ENCODE measurements around the gene KITLG.

DNA sequence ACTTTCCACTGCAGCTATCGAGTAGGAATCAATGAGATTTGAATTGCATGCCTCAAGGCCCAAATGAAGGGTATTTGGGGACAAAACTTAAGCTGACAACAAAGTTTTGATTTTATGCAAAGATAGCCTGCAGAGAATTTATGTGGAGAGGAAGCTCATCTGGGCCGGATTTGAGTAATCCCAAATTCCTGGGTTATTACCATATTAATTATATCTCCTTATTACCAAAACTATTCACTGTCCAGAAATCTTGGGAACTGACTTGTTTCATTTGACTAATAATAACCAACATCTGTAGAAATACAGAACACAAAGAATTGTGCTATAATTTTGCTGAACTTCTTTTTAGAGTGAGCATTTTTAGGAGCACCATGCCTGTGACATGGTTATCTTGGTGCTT lies 70.4 kb downstream of the KITLG start:
- no peak for TF ChIP-seq CTCF (IDR thresholded peaks at IDR 0.05 in 2 of 3, conservative IDR thresholded peaks at IDR 0.05 in 1 of 3; ENCODE audit: borderline replicate concordance in 1 of 3, insufficient read depth in 1 of 3, low read depth in 2 of 3, low read length in 2 of 3)
- TF ChIP-seq SRF (IDR thresholded peaks at IDR 0.05; ENCODE audit: low read depth), result no peak
- no peak for TF ChIP-seq POLR2A (IDR thresholded peaks at IDR 0.05; ENCODE audit: borderline replicate concordance, extremely low read depth, insufficient read depth, insufficient read length)
- no peak for TF ChIP-seq YY1 (IDR thresholded peaks at IDR 0.05; ENCODE audit: extremely low read depth, insufficient replicate concordance, low read depth, low read length)
- no peak for TF ChIP-seq POLR2AphosphoS5 (IDR thresholded peaks at IDR 0.05; ENCODE audit: low read depth, low read length)

All from HCT116 (cell line).